ENCODE data around the gene TRHDE. TPM values are rescaled to one million over a fixed set of nuclear protein-coding genes. Genes with fewer than 3 reads are reported as not detected.

The TRHDE gene
- total RNA-seq, 1 donor from 2014 or later = 0.87 TPM

- H3K27me3 Mint-ChIP-seq (ENCODE audit: low read depth) = no peaks in the 10 kb centered on the region
- H3K4me1 Mint-ChIP-seq (ENCODE audit: low read depth) = no peaks in the 10 kb centered on the region
- no peaks in the 10 kb centered on the region for H3K9me3 Mint-ChIP-seq (ENCODE audit: low read depth)
- no peak overlapping the region for H3K27ac Mint-ChIP-seq (ENCODE audit: unreplicated experiment)
- no peak overlapping the region for H3K4me3 Mint-ChIP-seq (ENCODE audit: unreplicated experiment)
- H3K36me3 Mint-ChIP-seq (ENCODE audit: low read depth) = no peaks in the 10 kb centered on the region
- DNase-seq (ENCODE audit: low spot score) = no peak
- TF ChIP-seq, protein P1, sequence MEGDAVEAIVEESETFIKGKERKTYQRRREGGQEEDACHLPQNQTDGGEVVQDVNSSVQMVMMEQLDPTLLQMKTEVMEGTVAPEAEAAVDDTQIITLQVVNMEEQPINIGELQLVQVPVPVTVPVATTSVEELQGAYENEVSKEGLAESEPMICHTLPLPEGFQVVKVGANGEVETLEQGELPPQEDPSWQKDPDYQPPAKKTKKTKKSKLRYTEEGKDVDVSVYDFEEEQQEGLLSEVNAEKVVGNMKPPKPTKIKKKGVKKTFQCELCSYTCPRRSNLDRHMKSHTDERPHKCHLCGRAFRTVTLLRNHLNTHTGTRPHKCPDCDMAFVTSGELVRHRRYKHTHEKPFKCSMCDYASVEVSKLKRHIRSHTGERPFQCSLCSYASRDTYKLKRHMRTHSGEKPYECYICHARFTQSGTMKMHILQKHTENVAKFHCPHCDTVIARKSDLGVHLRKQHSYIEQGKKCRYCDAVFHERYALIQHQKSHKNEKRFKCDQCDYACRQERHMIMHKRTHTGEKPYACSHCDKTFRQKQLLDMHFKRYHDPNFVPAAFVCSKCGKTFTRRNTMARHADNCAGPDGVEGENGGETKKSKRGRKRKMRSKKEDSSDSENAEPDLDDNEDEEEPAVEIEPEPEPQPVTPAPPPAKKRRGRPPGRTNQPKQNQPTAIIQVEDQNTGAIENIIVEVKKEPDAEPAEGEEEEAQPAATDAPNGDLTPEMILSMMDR (IDR thresholded peaks at IDR 0.05) = no peak
These were observed 43.7 kb downstream of the TRHDE start for GRCh38 chr12:72315858-72316257.

DNA sequence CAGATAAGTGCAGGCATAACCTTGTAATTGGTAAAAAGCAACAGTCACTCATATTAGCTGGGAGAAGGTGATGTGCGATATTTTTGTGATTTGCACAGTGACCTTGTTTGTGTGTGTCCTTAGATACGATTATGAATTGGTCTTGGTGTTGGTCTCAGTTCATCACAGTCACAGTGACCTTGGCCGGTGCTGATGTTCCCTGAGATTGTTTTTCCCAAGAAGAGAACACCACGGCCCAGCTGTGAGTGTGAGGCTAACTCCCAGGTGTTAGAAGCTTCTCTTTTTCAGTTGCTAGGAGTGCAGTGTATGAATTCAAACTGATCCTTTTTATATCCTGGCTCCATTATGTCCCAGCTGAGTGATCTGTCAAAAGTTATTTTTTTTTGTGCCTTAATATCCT is 46.2 kb downstream of the TRHDE start:
- TF ChIP-seq, protein P1 (IDR thresholded peaks at IDR 0.05) = no peak
- Mint-ChIP-seq H3K27ac (ENCODE audit: unreplicated experiment) (no peak overlapping the region), H3K4me1 (ENCODE audit: low read depth) (no peaks in the 10 kb centered on the region), H3K9me3 (ENCODE audit: low read depth) (no peaks in the 10 kb centered on the region), H3K36me3 (ENCODE audit: low read depth) (no peaks in the 10 kb centered on the region), H3K27me3 (ENCODE audit: low read depth) (no peaks in the 10 kb centered on the region), H3K4me3 (ENCODE audit: unreplicated experiment) (no peak overlapping the region)
- DNase-seq (ENCODE audit: low spot score) = no peak

DNA sequence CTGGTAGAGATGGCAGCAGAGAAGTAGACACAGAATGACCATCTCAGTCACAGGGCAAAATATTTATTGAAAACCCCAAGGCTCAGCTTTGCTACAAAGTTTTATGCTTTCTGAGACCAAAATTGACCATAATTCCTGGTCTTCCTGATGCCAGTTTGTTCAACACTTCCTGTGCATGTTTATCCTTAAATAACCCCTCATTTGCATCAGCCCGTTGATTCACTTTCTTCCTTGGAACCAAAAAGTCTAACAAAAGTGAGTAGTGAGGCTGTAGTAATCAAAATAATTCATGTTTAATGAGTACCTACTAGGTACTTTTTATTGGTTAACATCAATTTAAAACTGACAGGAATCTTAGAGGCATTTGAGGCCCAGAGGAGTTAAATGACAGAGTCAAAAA is 51.7 kb downstream of the TRHDE start:
- H3K9me3 Mint-ChIP-seq (ENCODE audit: low read depth) = peaks cover 3% of the 10 kb centered on the region
- TF ChIP-seq, protein P1 (IDR thresholded peaks at IDR 0.05) = no peak
- H3K4me1 Mint-ChIP-seq (ENCODE audit: low read depth) = no peaks in the 10 kb centered on the region
- H3K27me3 Mint-ChIP-seq (ENCODE audit: low read depth) = peaks cover 3% of the 10 kb centered on the region
- H3K4me3 Mint-ChIP-seq (ENCODE audit: unreplicated experiment) = no peak overlapping the region
- DNase-seq (ENCODE audit: low spot score) = no peak
- H3K36me3 Mint-ChIP-seq (ENCODE audit: low read depth) = no peaks in the 10 kb centered on the region
- no peak overlapping the region for H3K27ac Mint-ChIP-seq (ENCODE audit: unreplicated experiment)

- Mint-ChIP-seq H3K27ac (ENCODE audit: unreplicated experiment) (no peak overlapping the region), H3K9me3 (ENCODE audit: low read depth) (no peaks in the 10 kb centered on the region), H3K27me3 (ENCODE audit: low read depth) (peaks cover 5% of the 10 kb centered on the region), H3K36me3 (ENCODE audit: low read depth) (no peaks in the 10 kb centered on the region), H3K4me3 (ENCODE audit: unreplicated experiment) (no peak overlapping the region), H3K4me1 (ENCODE audit: low read depth) (no peaks in the 10 kb centered on the region)
- DNase-seq (ENCODE audit: low spot score) = no peak
- TF ChIP-seq, protein P1 (IDR thresholded peaks at IDR 0.05) = no peak
These were observed 58.1 kb downstream of the TRHDE start for GRCh38 chr12:72330301-72330700.

- Mint-ChIP-seq H3K27me3 (ENCODE audit: low read depth) (peaks cover 5% of the 10 kb centered on the region), H3K27ac (ENCODE audit: unreplicated experiment) (no peak overlapping the region), H3K9me3 (ENCODE audit: low read depth) (no peaks in the 10 kb centered on the region), H3K36me3 (ENCODE audit: low read depth) (no peaks in the 10 kb centered on the region), H3K4me1 (ENCODE audit: low read depth) (no peaks in the 10 kb centered on the region), H3K4me3 (ENCODE audit: unreplicated experiment) (no peak overlapping the region)
- DNase-seq (ENCODE audit: low spot score) = no peak
- TF ChIP-seq, protein P1 (IDR thresholded peaks at IDR 0.05) = no peak
These were observed 58.6 kb downstream of the TRHDE start for GRCh38 chr12:72330784-72331183.

Data from chondrocyte (in vitro differentiated cells).